ENCODE data around the gene DTX1. TPM values are rescaled to one million over a fixed set of nuclear protein-coding genes. Genes with fewer than 3 reads are reported as not detected.

DTX1 gene
- total and polyA plus RNA-seq, 2 donors: 2.1 to 4.4 TPM

DNA sequence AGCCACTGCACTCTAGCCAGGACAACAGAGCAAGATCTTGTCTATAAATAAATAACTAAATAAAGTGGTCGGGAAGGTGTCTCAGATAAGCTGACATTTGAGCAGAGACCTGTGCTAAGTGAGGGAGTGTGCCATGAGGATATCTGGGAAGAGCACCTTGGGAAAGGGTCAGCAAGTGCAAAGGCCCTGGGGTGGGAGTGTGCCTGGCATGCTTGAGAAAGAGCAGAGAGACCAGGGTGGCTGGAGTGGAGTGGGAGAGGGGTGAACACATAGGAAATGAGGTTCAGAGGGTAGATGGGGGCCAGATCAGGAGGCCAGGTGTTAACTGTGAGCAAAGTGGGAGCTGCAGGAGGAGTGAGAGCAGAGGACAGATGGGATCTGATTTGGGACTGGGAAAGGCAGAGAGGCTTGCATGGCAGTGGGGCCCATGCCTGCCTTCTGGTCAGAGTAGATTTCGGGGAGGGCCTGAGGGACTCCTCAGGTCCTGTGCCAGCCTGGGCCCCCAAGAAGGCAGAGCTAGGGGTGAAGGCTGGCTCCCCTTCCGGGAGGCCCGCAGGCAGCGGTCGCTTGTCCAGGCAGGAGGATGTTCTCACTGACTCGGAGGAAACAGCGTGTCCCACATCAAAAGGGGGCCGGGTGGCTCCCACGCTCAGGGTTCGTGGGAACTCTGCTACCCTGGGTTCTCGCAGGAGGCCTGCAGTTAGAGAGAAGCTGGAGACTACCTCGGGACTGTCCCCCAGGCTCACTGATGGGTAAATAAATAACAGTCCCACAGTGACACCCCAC is 32.6 kb downstream of the DTX1 start:
- Histone ChIP-seq H3K27ac (ENCODE audit: low read depth in 1 of 2, low read length in 1 of 2) (peak overlapping the region; percentile 8 to 9), H3K9me3 (ENCODE audit: control insufficient read depth in 2 of 2, insufficient read depth in 1 of 2, low read length in 1 of 2) (peaks cover 0 to 4% of the 10 kb centered on the region in 2 donors), H3K36me3 (ENCODE audit: control insufficient read depth in 2 of 2, insufficient read depth in 2 of 2, low read length in 1 of 2) (no peaks in the 10 kb centered on the region), H3K4me3 (ENCODE audit: low read length in 2 of 2) (no peak overlapping the region), H3K27me3 (ENCODE audit: control insufficient read depth in 2 of 2, insufficient read depth in 1 of 2, low read length in 1 of 2) (peaks cover 0 to 3% of the 10 kb centered on the region in 2 donors), H3K4me1 (ENCODE audit: control insufficient read depth in 2 of 2, insufficient read depth in 2 of 2, low read length in 2 of 2) (peaks cover 28 to 69% of the 10 kb centered on the region in 2 donors)
- peak in 2 of 9 donors; percentile 31 to 62 for DNase-seq (ENCODE audit: low read depth in 6 of 9, low spot score in 9 of 9)
- WGBS: 12% methylated on average over 13 of the region's 13 CpGs

GRCh38 chr12:113089839-113090238 is 33.3 kb downstream of the DTX1 start:
- no peak overlapping the region for H3K4me3 ChIP-seq (ENCODE audit: low read length in 2 of 2)
- H3K27ac ChIP-seq (ENCODE audit: low read depth in 1 of 2, low read length in 1 of 2): no peak overlapping the region
- no peak for DNase-seq (ENCODE audit: low read depth in 6 of 9, low spot score in 9 of 9)
- H3K36me3 ChIP-seq (ENCODE audit: control insufficient read depth in 2 of 2, insufficient read depth in 2 of 2, low read length in 1 of 2): no peaks in the 10 kb centered on the region
- H3K9me3 ChIP-seq (ENCODE audit: control insufficient read depth in 2 of 2, insufficient read depth in 1 of 2, low read length in 1 of 2): peaks cover 0 to 4% of the 10 kb centered on the region in 2 donors
- H3K4me1 ChIP-seq (ENCODE audit: control insufficient read depth in 2 of 2, insufficient read depth in 2 of 2, low read length in 2 of 2): peaks cover 28 to 69% of the 10 kb centered on the region in 2 donors
- peaks cover 0 to 3% of the 10 kb centered on the region in 2 donors for H3K27me3 ChIP-seq (ENCODE audit: control insufficient read depth in 2 of 2, insufficient read depth in 1 of 2, low read length in 1 of 2)

- no peak for DNase-seq (ENCODE audit: low read depth in 6 of 9, low spot score in 9 of 9)
- H3K4me1 ChIP-seq (ENCODE audit: control insufficient read depth in 2 of 2, insufficient read depth in 2 of 2, low read length in 2 of 2): peaks cover 28 to 69% of the 10 kb centered on the region in 2 donors
- H3K27me3 ChIP-seq (ENCODE audit: control insufficient read depth in 2 of 2, insufficient read depth in 1 of 2, low read length in 1 of 2): peaks cover 0 to 3% of the 10 kb centered on the region in 2 donors
- H3K4me3 ChIP-seq (ENCODE audit: low read length in 2 of 2): no peak overlapping the region
- no peak overlapping the region for H3K27ac ChIP-seq (ENCODE audit: low read depth in 1 of 2, low read length in 1 of 2)
- 81% methylated on average over 21 of the region's 21 CpGs for WGBS
- H3K9me3 ChIP-seq (ENCODE audit: control insufficient read depth in 2 of 2, insufficient read depth in 1 of 2, low read length in 1 of 2): peaks cover 0 to 4% of the 10 kb centered on the region in 2 donors
- H3K36me3 ChIP-seq (ENCODE audit: control insufficient read depth in 2 of 2, insufficient read depth in 2 of 2, low read length in 1 of 2): no peaks in the 10 kb centered on the region
Measured at GRCh38 chr12:113090740-113091139, 34.2 kb downstream of the DTX1 start.

DNA sequence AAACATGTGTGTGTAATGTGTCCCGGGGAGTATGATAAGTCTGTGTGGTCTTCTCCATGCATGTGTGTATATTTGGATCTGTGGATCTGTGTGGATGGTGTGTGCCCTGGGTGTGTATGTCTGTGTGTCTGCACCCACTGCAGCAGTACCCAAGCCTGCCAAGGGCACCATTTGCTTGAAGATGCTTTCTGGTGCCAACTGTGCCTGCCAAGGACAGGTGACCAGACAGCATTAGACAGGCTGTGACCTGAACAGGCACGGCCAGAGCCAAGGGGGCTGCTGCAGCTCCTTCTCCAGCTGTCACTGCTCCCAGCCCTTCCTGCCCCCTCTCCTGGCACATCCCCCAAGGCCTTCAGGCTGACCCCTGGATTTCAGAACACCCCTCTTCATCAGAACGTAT is 35.0 kb downstream of the DTX1 start:
- Histone ChIP-seq H3K27me3 (ENCODE audit: control insufficient read depth in 2 of 2, insufficient read depth in 1 of 2, low read length in 1 of 2) (peaks cover 0 to 3% of the 10 kb centered on the region in 2 donors), H3K4me3 (ENCODE audit: low read length in 2 of 2) (no peak overlapping the region), H3K36me3 (ENCODE audit: control insufficient read depth in 2 of 2, insufficient read depth in 2 of 2, low read length in 1 of 2) (no peaks in the 10 kb centered on the region), H3K9me3 (ENCODE audit: control insufficient read depth in 2 of 2, insufficient read depth in 1 of 2, low read length in 1 of 2) (no peaks in the 10 kb centered on the region), H3K4me1 (ENCODE audit: control insufficient read depth in 2 of 2, insufficient read depth in 2 of 2, low read length in 2 of 2) (peaks cover 25 to 62% of the 10 kb centered on the region in 2 donors), H3K27ac (ENCODE audit: low read depth in 1 of 2, low read length in 1 of 2) (no peak overlapping the region)
- no peak for DNase-seq (ENCODE audit: low read depth in 6 of 9, low spot score in 9 of 9)
- WGBS: 87% methylated on average over 3 of the region's 3 CpGs

DNA sequence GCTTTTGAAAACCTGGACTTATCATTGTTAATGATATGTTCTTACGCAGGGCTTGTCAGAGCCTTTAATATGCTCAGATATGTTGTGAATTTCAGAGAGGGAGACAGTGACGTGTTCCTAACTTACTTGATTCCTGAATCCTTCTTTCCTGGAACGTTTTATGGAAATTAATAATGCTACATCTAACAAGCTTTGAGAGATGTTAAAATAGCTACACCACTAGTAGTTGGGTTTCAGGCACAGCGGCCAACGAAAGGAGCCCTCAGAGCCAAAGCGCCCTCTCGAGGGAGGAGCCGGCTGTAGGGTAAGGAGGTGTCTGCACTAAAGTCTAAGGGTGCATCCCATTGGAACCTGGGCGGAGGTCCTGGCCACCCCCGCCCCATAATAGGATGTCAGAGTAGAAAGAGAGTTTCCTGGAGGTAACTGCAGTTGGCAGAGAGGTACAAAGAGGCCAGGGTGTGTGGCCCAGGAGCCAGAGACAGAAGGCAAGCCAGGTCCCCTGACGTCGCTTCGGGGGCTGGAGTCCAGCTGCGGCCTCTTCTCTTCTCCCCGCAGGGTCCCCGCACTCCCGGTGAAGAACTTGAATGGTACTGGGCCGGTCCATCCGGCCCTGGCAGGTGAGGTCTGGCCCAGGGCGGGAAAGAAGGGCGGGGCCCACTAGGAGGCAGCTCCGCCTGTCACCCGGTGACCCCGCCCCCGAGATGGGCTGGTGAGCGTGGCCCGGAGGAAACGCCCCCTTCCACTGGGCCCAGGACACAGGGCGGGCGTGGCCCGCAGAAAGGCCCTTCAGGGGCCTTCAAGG is 36.3 kb downstream of the DTX1 start:
- peaks cover 12 to 50% of the 10 kb centered on the region in 2 donors for H3K4me1 ChIP-seq (ENCODE audit: control insufficient read depth in 2 of 2, insufficient read depth in 2 of 2, low read length in 2 of 2)
- H3K36me3 ChIP-seq (ENCODE audit: control insufficient read depth in 2 of 2, insufficient read depth in 2 of 2, low read length in 1 of 2): no peaks in the 10 kb centered on the region
- WGBS: 74% methylated on average over 31 of the region's 31 CpGs

GRCh38 chr12:113093409-113094101 is 37.0 kb downstream of the DTX1 start:
- H3K27me3 ChIP-seq (ENCODE audit: control insufficient read depth in 2 of 2, insufficient read depth in 1 of 2, low read length in 1 of 2): peaks cover 0 to 3% of the 10 kb centered on the region in 2 donors
- H3K36me3 ChIP-seq (ENCODE audit: control insufficient read depth in 2 of 2, insufficient read depth in 2 of 2, low read length in 1 of 2): no peaks in the 10 kb centered on the region
- 91% methylated on average over 32 of the region's 32 CpGs for WGBS
- no peak overlapping the region for H3K27ac ChIP-seq (ENCODE audit: low read depth in 1 of 2, low read length in 1 of 2)
- H3K4me1 ChIP-seq (ENCODE audit: control insufficient read depth in 2 of 2, insufficient read depth in 2 of 2, low read length in 2 of 2): peaks cover 10 to 51% of the 10 kb centered on the region in 2 donors
- DNase-seq (ENCODE audit: low read depth in 6 of 9, low spot score in 9 of 9): no peak
- no peaks in the 10 kb centered on the region for H3K9me3 ChIP-seq (ENCODE audit: control insufficient read depth in 2 of 2, insufficient read depth in 1 of 2, low read length in 1 of 2)
- no peak overlapping the region for H3K4me3 ChIP-seq (ENCODE audit: low read length in 2 of 2)

More for the DNA sequence above, 36.3 kb downstream of the DTX1 start:
- no peak for DNase-seq (ENCODE audit: low read depth in 6 of 9, low spot score in 9 of 9)
- Histone ChIP-seq H3K27ac (ENCODE audit: low read depth in 1 of 2, low read length in 1 of 2) (no peak overlapping the region), H3K27me3 (ENCODE audit: control insufficient read depth in 2 of 2, insufficient read depth in 1 of 2, low read length in 1 of 2) (peaks cover 0 to 3% of the 10 kb centered on the region in 2 donors), H3K9me3 (ENCODE audit: control insufficient read depth in 2 of 2, insufficient read depth in 1 of 2, low read length in 1 of 2) (no peaks in the 10 kb centered on the region), H3K4me3 (ENCODE audit: low read length in 2 of 2) (no peak overlapping the region)

- peaks cover 1 to 41% of the 10 kb centered on the region in 2 donors for H3K4me1 ChIP-seq (ENCODE audit: control insufficient read depth in 2 of 2, insufficient read depth in 2 of 2, low read length in 2 of 2)
- peaks cover 0 to 3% of the 10 kb centered on the region in 2 donors for H3K27me3 ChIP-seq (ENCODE audit: control insufficient read depth in 2 of 2, insufficient read depth in 1 of 2, low read length in 1 of 2)
- H3K4me3 ChIP-seq (ENCODE audit: low read length in 2 of 2): no peak overlapping the region
- DNase-seq (ENCODE audit: low read depth in 6 of 9, low spot score in 9 of 9): no peak
- H3K27ac ChIP-seq (ENCODE audit: low read depth in 1 of 2, low read length in 1 of 2): no peak overlapping the region
- WGBS: 99% methylated on average over 16 of the region's 16 CpGs
- no peaks in the 10 kb centered on the region for H3K36me3 ChIP-seq (ENCODE audit: control insufficient read depth in 2 of 2, insufficient read depth in 2 of 2, low read length in 1 of 2)
- H3K9me3 ChIP-seq (ENCODE audit: control insufficient read depth in 2 of 2, insufficient read depth in 1 of 2, low read length in 1 of 2): no peaks in the 10 kb centered on the region
Measured at GRCh38 chr12:113094738-113095137, 38.2 kb downstream of the DTX1 start.

- Histone ChIP-seq H3K4me3 (ENCODE audit: low read length in 2 of 2) (no peak overlapping the region), H3K36me3 (ENCODE audit: control insufficient read depth in 2 of 2, insufficient read depth in 2 of 2, low read length in 1 of 2) (no peaks in the 10 kb centered on the region), H3K4me1 (ENCODE audit: control insufficient read depth in 2 of 2, insufficient read depth in 2 of 2, low read length in 2 of 2) (peaks cover 0 to 34% of the 10 kb centered on the region in 2 donors), H3K27me3 (ENCODE audit: control insufficient read depth in 2 of 2, insufficient read depth in 1 of 2, low read length in 1 of 2) (peaks cover 0 to 3% of the 10 kb centered on the region in 2 donors), H3K9me3 (ENCODE audit: control insufficient read depth in 2 of 2, insufficient read depth in 1 of 2, low read length in 1 of 2) (no peaks in the 10 kb centered on the region), H3K27ac (ENCODE audit: low read depth in 1 of 2, low read length in 1 of 2) (no peak overlapping the region)
- no peak for DNase-seq (ENCODE audit: low read depth in 6 of 9, low spot score in 9 of 9)
- WGBS: 77% methylated on average over 6 of the region's 6 CpGs
Measured at GRCh38 chr12:113095405-113095804, 38.9 kb downstream of the DTX1 start.
